Ascending aorta (tissue), 2 donors: Measurements from ENCODE around the gene DUS3L. TPM values are rescaled to one million over a fixed set of nuclear protein-coding genes. Genes with fewer than 3 reads are reported as not detected.
A peak's percentile ranks its signal among the peaks of the same experiment; 100 is the strongest.

Experiments used
- DNase-seq, 2 donors: peaks; one replicate each; pipeline ENCODE4 v3.0.0-alpha.2; 2019; ENCODE audit warnings: low spot score in 2 of 2
- H3K27ac ChIP-seq, 2 donors: fragments of 200-600 bp; sonication (generic); one replicate each; pipeline ENCODE4 v1.5.1; 2016 to 2017; ENCODE audit warnings: mild to moderate bottlenecking in 1 of 2
- H3K27me3 ChIP-seq: fragments of 200-600 bp; sonication (generic); one replicate; pipeline ENCODE4 v1.5.1; 2017
- H3K36me3 ChIP-seq, 2 donors: fragments of 200-600 bp; sonication (generic); one replicate each; pipeline ENCODE4 v1.5.1; 2016
- H3K4me1 ChIP-seq, 2 donors: fragments of 200-600 bp; sonication (generic); one replicate each; pipeline ENCODE4 v1.5.1; 2016 to 2017; ENCODE audit warnings: mild to moderate bottlenecking in 1 of 2
- H3K4me3 ChIP-seq, 2 donors: fragments of 200-600 bp; sonication (generic); one replicate each; pipeline ENCODE4 v1.5.1; 2016 to 2017; ENCODE audit warnings: mild to moderate bottlenecking in 1 of 2
- H3K9me3 ChIP-seq, 2 donors: fragments of 200-600 bp; sonication (generic); one replicate each; pipeline ENCODE4 v1.5.1; 2016
- intact Hi-C: fragments of 100-400 bp; cut with DNase I; formaldehyde crosslinking; loops from one replicate; pipeline ENCODE4 v1.15.1; 2023
- total RNA-seq: library from RNA; depleted of rRNA; stranded (reverse); fragments of >200 nt; gene quantifications from one replicate; pipeline ENCODE4 v1.1.0, GENCODE V29; 2016
- TF ChIP-seq, protein P1 (sequence below), 3 experiments: fragments of 200-600 bp in 2 of 3; fragments of 450-650 bp in 1 of 3; sonication (generic) in 2 of 3; IDR thresholded peaks; one replicate each; pipeline ENCODE4 v1.5.1; 2016 to 2019; ENCODE audit warnings: antibody characterized with exemption in 3 of 3, mild to moderate bottlenecking in 1 of 3, moderate library complexity in 1 of 3

DUS3L gene, protein sequence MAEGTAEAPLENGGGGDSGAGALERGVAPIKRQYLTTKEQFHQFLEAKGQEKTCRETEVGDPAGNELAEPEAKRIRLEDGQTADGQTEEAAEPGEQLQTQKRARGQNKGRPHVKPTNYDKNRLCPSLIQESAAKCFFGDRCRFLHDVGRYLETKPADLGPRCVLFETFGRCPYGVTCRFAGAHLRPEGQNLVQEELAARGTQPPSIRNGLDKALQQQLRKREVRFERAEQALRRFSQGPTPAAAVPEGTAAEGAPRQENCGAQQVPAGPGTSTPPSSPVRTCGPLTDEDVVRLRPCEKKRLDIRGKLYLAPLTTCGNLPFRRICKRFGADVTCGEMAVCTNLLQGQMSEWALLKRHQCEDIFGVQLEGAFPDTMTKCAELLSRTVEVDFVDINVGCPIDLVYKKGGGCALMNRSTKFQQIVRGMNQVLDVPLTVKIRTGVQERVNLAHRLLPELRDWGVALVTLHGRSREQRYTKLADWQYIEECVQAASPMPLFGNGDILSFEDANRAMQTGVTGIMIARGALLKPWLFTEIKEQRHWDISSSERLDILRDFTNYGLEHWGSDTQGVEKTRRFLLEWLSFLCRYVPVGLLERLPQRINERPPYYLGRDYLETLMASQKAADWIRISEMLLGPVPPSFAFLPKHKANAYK
- 13.1 TPM for total RNA-seq

GRCh38 chr19:5790559-5791520, at the start of gene DUS3L:
Gene DUS3L, minus strand, starts transcription at chr19:5791163. Its CDS starts 22 bp downstream, at chr19:5791141.
- intact Hi-C loops = loop anchor here (1.0 to 2.0 kb wide), 3 partner anchors 70 to 113 kb away; partner anchors contain the start of genes CATSPERD, LONP1 and VMAC

DNA sequence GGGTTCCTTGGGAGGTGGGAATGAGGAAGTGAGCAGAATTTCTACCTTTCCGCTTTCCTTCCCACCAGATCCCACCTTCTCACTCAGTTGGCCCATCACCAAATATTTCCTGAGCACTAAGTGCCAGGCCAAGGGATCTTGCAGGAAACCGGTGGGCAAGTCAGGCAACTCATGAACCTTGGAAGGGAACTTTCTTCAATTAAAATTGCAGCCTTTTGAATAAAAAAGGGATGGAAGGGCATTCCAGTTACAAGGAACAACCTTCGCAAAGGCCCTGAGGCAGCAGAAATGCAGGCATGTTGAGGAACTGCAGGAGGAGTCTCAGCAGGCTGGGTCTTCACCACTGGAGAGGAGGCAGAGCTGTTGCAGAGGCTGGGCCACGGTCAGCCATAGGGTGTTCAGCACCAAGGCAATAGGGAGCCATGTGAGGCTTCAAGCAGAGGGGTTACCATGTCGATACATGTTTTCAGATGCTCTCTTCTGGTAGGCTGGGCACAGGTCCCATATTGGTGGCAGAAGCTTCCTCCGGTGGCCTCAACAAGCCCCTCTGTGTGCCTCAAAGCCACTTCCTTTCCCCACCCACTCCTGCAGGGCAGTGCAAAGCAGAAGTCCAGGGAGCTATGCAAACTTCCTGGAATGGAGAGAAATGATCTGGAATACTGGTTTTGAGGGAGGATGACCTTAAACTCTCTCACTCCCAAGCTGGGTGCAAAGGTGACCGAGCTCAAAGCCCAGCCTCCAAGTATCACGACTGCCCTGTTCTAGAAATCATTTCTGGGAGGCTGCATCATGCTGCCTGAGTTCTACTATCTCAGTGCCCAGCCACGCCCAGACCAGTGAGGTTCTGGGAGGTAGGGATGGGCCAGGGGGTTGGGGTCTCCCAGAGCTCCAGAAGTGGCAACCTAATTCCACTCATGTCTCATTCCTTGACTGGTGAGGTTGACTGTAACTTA, 48.4 kb upstream of the DUS3L start, which contains the start of gene FUT6:
Gene FUT6, minus strand, starts transcription at position 638 of the 953 bp plus-strand sequence. CDS start 7,135 bp downstream, outside the sequence.
- TF ChIP-seq, protein P1, sequence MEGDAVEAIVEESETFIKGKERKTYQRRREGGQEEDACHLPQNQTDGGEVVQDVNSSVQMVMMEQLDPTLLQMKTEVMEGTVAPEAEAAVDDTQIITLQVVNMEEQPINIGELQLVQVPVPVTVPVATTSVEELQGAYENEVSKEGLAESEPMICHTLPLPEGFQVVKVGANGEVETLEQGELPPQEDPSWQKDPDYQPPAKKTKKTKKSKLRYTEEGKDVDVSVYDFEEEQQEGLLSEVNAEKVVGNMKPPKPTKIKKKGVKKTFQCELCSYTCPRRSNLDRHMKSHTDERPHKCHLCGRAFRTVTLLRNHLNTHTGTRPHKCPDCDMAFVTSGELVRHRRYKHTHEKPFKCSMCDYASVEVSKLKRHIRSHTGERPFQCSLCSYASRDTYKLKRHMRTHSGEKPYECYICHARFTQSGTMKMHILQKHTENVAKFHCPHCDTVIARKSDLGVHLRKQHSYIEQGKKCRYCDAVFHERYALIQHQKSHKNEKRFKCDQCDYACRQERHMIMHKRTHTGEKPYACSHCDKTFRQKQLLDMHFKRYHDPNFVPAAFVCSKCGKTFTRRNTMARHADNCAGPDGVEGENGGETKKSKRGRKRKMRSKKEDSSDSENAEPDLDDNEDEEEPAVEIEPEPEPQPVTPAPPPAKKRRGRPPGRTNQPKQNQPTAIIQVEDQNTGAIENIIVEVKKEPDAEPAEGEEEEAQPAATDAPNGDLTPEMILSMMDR (IDR thresholded peaks at IDR 0.05) = no peak
- intact Hi-C loops = no loop called here

More at GRCh38 chr19:5790559-5791520, at the start of gene DUS3L:
- Histone ChIP-seq H3K36me3 (peaks cover 39% of the 10 kb centered on the region in 2 donors), H3K27ac (peak within 1 kb of the TSS; percentile 86 to 97), H3K9me3 (no peaks in the 10 kb centered on the region), H3K27me3 (no peaks in the 10 kb centered on the region), H3K4me3 (peak within 1 kb of the TSS; percentile 63 to 77), H3K4me1 (peaks cover 3 to 5% of the 10 kb centered on the region in 2 donors)
- TF ChIP-seq, protein P1 (IDR thresholded peaks at IDR 0.05) = no peak
- peak; percentile 89 to 99 for DNase-seq

DNA sequence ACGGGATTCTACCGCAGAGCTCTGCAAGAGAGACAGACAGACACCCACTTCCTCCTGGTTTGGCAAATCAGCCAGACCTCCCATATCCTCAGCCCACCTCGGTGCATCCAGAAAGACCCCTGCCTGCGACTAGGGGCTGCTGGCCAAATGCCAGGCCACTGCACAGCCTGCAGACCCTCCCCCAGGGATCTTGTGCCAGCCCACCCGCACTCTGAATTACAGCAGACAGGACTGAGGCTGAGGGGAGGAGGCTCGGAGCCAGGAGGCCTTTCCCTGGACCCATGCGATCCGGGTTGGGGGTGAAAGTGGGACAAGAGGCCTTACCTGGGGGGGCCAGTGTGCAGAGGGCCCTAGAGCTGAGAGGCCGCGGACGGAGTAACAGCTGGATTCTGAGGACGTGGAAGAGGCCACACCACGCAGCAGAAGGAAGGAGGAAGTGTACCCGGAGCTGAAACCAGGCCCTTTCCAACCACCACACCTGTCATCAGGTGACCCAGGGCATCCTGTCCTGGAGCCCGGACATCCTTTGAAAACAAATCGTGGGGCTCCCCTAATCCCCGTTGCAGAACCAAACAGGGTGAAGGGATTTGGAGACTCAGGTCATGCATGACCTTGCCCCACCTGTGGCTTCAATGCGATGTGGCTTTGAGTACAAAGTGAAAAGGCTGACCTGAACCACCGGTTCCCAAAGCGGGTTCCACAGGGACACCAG, 47.5 kb upstream of the DUS3L start:
- intact Hi-C loops = no loop called here

More for the DNA sequence above, 48.4 kb upstream of the DUS3L start, which contains the start of gene FUT6:
- no peak for DNase-seq
- no peaks in the 10 kb centered on the region for H3K27me3 ChIP-seq
- H3K4me3 ChIP-seq = no peak within 1 kb of the TSS
- H3K4me1 ChIP-seq = no peaks in the 10 kb centered on the region
- no peaks in the 10 kb centered on the region for H3K9me3 ChIP-seq
- H3K36me3 ChIP-seq = no peaks in the 10 kb centered on the region
- H3K27ac ChIP-seq = no peak within 1 kb of the TSS

DNA sequence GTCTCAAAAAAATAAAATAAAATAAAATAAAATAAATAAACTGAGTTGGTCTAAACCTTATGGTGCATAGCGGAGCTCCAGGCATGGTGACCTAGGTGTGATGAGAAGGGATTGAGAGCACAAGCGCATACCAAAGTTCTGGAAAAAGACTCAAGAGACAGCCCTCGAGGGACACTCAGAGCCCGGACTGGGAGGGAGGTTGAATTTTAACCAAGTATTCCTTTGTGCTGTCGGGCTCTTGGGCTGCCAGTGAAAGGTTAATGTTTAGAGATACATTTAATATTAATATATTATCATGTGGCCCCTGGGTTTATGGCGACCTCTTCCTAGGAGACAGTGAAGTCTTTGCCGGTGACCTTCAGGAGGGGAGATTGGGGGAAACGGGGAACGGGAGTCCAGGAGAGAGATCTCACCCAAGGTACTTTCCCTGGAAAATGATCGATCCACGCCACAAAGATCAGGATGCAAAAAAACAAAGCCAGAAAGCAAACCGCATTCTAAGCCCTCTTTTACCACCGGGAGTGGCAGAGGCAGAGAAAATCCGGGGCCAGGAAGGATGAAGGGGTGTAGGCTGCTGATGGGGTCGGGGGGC, 46.9 kb upstream of the DUS3L start:
- Histone ChIP-seq H3K27me3 (no peaks in the 10 kb centered on the region), H3K4me3 (no peak overlapping the region), H3K36me3 (no peaks in the 10 kb centered on the region), H3K27ac (no peak overlapping the region), H3K4me1 (no peaks in the 10 kb centered on the region), H3K9me3 (no peaks in the 10 kb centered on the region)
- no peak for DNase-seq
- TF ChIP-seq, protein P1 (IDR thresholded peaks at IDR 0.05) = no peak
- intact Hi-C loops = no loop called here

More for the DNA sequence above, 47.5 kb upstream of the DUS3L start:
- TF ChIP-seq, protein P1 (IDR thresholded peaks at IDR 0.05) = no peak
- no peaks in the 10 kb centered on the region for H3K4me1 ChIP-seq
- no peak overlapping the region for H3K4me3 ChIP-seq
- H3K27ac ChIP-seq = no peak overlapping the region
- no peaks in the 10 kb centered on the region for H3K9me3 ChIP-seq
- H3K36me3 ChIP-seq = no peaks in the 10 kb centered on the region
- H3K27me3 ChIP-seq = no peaks in the 10 kb centered on the region
- no peak for DNase-seq
